LNCAP (cell line): ENCODE results near the gene ZBTB22.
A peak's percentile ranks its signal among the peaks of the same experiment; 100 is the strongest.

Experiments used
- TF ChIP-seq, protein P1 (sequence below): fragments of 450-650 bp; IDR thresholded peaks from 2 replicates; pipeline ENCODE4 v1.5.1; 2017; ENCODE audit warnings: mild to moderate bottlenecking

The ZBTB22 gene, protein sequence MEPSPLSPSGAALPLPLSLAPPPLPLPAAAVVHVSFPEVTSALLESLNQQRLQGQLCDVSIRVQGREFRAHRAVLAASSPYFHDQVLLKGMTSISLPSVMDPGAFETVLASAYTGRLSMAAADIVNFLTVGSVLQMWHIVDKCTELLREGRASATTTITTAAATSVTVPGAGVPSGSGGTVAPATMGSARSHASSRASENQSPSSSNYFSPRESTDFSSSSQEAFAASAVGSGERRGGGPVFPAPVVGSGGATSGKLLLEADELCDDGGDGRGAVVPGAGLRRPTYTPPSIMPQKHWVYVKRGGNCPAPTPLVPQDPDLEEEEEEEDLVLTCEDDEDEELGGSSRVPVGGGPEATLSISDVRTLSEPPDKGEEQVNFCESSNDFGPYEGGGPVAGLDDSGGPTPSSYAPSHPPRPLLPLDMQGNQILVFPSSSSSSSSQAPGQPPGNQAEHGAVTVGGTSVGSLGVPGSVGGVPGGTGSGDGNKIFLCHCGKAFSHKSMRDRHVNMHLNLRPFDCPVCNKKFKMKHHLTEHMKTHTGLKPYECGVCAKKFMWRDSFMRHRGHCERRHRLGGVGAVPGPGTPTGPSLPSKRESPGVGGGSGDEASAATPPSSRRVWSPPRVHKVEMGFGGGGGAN

DNA sequence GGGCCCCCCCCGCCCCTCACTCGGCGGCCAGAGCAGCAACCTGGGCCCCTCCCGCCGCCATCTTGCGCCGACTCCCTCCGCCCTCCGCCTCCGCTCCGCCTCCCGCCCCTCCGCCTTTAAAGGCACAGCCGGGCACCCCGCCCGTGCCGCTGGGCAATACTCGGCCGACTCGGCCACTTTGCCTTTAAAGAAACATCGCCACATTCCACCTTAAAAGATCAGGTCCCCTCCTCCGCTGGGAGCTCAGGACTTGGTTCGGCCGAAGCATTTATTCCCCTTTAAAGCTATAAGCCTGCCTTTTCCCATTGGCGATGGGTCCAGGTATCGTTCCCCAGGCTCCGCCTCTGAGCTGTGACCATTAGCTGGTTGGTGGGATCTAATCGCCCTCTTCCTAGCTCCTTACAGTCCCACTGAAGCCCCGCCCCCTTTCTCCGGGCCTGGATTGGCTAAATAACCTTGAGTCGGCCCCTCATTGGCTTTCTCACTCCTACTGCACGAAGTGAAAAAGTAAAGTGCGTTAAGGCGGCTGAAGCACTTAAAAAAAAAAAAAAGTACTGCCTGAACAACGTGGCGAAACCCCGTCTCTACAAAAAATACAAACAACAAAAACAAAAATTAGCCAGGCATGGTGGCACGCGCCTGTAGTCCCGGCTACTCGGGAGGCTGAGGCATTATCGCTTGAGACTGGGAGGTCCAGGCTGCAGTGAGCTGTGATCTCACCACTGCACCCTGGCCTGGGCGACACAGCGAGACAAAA lies at the start of gene ZBTB22:
ZBTB22 (minus strand) TSS at position 76 of the 757 bp plus-strand sequence. CDS start 828 bp downstream, outside the sequence.
- TF ChIP-seq, protein P1, sequence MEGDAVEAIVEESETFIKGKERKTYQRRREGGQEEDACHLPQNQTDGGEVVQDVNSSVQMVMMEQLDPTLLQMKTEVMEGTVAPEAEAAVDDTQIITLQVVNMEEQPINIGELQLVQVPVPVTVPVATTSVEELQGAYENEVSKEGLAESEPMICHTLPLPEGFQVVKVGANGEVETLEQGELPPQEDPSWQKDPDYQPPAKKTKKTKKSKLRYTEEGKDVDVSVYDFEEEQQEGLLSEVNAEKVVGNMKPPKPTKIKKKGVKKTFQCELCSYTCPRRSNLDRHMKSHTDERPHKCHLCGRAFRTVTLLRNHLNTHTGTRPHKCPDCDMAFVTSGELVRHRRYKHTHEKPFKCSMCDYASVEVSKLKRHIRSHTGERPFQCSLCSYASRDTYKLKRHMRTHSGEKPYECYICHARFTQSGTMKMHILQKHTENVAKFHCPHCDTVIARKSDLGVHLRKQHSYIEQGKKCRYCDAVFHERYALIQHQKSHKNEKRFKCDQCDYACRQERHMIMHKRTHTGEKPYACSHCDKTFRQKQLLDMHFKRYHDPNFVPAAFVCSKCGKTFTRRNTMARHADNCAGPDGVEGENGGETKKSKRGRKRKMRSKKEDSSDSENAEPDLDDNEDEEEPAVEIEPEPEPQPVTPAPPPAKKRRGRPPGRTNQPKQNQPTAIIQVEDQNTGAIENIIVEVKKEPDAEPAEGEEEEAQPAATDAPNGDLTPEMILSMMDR, result no peak

DNA sequence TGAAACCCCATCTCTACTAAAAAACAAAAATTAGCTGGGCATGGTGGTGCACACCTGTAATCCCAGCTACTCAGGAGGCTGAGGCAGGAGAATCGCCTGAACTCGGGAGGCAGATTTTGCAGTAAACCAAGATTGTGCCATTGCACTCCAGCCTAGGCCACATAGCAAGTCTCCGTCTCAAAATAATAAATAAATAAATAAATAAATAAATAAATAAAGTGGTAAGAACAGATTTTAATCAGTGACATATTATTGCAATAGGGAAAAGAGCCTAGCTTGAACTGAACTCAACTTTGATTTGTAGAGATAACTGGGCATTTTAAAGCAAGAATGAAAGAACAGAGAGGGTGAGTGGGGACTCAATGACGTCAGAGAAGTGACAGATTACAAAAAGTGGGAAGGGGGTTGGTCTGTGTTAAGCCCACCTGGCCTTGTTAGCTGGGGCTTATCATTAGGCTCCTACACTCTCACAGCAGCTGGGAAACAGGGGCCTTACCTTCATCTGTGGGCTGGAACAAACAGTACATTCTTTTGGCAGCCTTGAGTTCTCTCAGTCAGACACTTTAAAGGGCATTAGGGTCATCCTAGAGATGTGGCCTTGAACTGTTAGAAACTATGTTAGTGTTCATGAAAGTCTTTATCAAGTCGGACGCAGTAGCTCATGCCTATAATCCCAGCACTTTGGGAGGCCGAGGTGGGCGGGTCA lies 49.6 kb upstream of the ZBTB22 start:
- TF ChIP-seq, protein P1, result no peak

DNA sequence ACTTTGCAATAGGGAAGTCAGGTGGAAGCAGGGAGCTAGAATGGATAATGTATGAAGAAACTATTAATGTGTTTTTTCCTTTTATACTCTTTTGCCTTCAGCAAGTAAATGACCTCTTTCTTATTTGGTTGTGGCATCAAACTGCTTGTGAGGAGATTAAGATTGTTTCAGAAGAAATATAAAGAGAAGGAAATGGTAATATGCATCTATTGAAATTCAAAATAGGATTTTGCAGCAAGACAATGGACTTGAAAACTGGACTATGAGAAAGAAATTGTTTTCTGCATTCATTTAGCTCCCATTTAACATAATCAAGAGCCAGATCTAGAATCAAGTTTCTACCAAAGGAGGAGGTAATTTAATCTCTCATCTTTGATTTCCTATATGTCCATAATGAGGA lies 41.8 kb upstream of the ZBTB22 start:
- TF ChIP-seq, protein P1, result no peak

DNA sequence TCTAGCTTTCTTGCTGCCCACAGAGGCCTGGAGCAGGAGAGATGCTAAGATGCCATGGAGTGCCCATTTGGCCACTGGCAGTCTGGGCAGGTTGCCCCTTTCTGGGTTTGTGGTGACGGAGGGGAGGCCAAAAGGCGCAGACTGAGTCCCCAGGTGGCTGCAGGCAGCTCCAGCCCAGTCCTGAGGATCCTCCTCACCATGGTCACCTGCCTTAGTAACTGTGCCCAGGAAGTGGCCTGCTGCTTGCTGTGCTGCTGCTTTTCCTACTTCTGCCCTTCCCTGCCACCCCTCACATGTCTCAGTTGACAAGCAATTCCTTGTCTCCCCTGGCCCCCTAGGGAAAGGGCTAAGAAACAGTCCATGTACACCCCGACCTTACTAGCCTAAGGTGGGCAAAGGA lies 38.8 kb upstream of the ZBTB22 start:
- TF ChIP-seq, protein P1, result no peak

DNA sequence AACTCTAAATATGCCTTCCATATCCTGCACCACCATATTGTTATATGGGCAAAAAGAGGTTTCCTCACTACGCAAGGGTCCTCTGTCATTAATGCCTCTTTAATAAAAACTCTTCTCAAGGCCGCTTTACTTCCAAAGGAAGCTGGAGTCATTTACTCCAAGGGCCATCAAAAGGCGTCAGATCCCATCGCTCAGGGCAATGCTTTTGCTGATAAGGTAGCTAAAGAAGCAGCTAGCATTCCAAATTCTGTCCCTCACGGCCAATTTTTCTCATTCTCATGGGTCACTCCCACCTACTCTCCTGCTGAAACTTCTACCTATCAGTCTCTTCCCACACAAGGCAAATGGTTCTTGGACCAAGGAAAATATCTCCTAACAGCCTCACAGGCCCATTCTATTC lies 30.3 kb upstream of the ZBTB22 start:
- TF ChIP-seq, protein P1, result no peak

DNA sequence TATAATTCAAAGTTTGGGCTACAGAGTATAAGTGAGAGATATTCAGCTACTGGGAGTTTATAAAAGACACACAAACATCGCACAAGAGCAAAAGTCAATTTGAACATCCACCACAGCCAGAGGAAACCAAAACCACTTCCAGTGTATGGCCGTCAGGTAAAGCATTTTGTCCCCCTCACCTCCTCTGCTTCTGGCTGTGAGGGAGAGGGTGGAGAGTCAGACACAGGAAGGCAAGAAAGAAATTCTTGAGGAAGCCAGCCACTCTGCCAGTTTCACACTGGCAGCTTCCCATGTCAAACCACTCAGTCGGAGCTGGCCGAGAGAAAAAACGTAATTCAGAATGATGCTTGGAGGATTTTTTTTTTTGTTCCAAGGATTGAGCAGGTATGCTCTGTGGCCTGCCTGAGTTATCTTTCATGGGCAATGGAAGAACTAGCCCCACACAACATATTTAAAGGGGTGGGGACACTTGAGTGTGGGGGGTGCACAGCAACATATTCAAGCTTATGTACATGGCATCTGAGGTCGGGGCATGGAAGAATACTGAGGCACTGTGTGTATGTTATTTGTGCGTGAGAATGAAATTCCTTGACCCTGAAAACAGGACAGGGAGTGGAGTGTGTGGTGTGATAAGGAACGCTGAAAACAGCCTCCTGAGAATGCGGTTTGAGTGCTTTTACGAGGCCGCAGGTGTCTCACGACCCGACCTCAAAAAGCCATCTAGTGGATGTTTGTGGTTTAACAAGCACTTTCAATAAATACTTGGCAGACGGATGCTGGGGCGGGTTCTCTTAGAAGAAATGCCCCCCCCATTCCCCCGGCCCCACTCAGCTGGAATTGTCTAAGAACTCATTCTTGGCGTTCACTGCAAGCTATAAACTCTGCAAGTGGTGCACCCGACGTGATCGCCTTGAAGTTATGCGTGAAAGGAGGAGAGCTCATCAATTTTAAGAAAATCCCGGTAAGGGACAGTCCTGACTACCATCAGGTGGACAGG lies 27.5 kb upstream of the ZBTB22 start:
- TF ChIP-seq, protein P1, result peak; percentile 44; the same call in 1 of the 2 replicates
